ENCODE data around the gene CCDC33. TPM values are rescaled to one million over a fixed set of nuclear protein-coding genes. Genes with fewer than 3 reads are reported as not detected.

The CCDC33 gene
- total RNA-seq, 1 experiment from 2014 or later, result not detected

DNA sequence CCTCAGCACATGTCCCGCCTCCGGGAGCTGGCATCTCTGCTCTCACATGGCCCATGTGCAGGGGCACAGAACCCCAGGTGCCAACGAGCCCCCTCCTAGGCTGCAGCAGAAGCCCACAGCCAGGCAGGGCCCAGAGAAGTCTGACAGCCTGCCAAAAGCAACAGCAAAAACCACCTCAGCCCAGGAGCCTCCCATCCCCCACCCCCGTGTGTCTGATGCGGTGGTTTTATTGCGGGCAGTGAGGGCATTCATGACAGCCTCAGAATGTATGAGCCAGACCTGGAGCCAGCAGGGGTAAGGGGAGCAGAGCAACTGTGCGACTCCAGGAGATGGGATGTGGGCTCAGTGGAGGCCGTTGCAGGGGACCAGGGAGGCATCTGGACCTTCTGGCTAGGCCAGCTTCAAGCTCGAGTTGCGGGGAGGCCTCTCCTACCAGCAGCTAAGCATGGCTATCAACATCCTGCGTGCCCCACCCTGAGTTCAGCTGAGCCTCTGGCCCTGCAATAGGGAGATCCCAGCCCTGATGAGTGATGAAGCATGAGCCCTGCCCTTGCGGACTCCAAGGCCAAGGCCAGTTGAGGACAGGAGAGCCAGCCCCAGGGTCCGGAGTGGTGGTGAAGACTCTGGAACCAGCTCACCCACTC is 78.8 kb downstream of the CCDC33 start:
- Mint-ChIP-seq H3K4me3 (ENCODE audit: unreplicated experiment) (no peak overlapping the region), H3K27me3 (ENCODE audit: insufficient read depth, unreplicated experiment) (peaks cover 13% of the 10 kb centered on the region), H3K9me3 (ENCODE audit: unreplicated experiment) (no peaks in the 10 kb centered on the region), H3K36me3 (ENCODE audit: insufficient read depth, unreplicated experiment) (no peaks in the 10 kb centered on the region), H3K27ac (ENCODE audit: unreplicated experiment) (no peak overlapping the region), H3K4me1 (ENCODE audit: low read depth, unreplicated experiment) (no peaks in the 10 kb centered on the region)
- intact Hi-C loops (cut with micrococcal nuclease; ENCODE audit: unreplicated experiment), result no loop called here
- BruUV-seq (replicated peaks), result no TSS peak
- CTCF ChIA-PET, result no interaction called here
- no peaks in the 10 kb centered on the region for H3K4me1 ChIP-seq
- no peaks in the 10 kb centered on the region for H3K9me3 ChIP-seq
- H3K4me3 ChIP-seq (ENCODE audit: low read depth, low read length), result no peak overlapping the region
- POLR2A ChIA-PET, result no interaction called here
- no peak for DNase-seq
- H3K27me3 ChIP-seq (replicated peaks; ENCODE audit: control insufficient read depth, insufficient read depth, low read length), result no peaks in the 10 kb centered on the region
- no peaks in the 10 kb centered on the region for H3K36me3 ChIP-seq (ENCODE audit: control insufficient read depth, insufficient read depth, low read length)
- TF ChIP-seq, protein P1, sequence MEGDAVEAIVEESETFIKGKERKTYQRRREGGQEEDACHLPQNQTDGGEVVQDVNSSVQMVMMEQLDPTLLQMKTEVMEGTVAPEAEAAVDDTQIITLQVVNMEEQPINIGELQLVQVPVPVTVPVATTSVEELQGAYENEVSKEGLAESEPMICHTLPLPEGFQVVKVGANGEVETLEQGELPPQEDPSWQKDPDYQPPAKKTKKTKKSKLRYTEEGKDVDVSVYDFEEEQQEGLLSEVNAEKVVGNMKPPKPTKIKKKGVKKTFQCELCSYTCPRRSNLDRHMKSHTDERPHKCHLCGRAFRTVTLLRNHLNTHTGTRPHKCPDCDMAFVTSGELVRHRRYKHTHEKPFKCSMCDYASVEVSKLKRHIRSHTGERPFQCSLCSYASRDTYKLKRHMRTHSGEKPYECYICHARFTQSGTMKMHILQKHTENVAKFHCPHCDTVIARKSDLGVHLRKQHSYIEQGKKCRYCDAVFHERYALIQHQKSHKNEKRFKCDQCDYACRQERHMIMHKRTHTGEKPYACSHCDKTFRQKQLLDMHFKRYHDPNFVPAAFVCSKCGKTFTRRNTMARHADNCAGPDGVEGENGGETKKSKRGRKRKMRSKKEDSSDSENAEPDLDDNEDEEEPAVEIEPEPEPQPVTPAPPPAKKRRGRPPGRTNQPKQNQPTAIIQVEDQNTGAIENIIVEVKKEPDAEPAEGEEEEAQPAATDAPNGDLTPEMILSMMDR (IDR thresholded peaks at IDR 0.05; ENCODE audit: insufficient read depth in 1 of 2, low read depth in 1 of 2, low read length in 1 of 2, severe bottlenecking in 1 of 2, unreplicated experiment in 1 of 2), result no peak

GRCh38 chr15:74315626-74316025 is 79.5 kb downstream of the CCDC33 start:
- Mint-ChIP-seq H3K27me3 (ENCODE audit: insufficient read depth, unreplicated experiment) (peaks cover 11% of the 10 kb centered on the region), H3K9me3 (ENCODE audit: unreplicated experiment) (no peaks in the 10 kb centered on the region), H3K36me3 (ENCODE audit: insufficient read depth, unreplicated experiment) (no peaks in the 10 kb centered on the region), H3K4me3 (ENCODE audit: unreplicated experiment) (no peak overlapping the region), H3K27ac (ENCODE audit: unreplicated experiment) (no peak overlapping the region), H3K4me1 (ENCODE audit: low read depth, unreplicated experiment) (no peaks in the 10 kb centered on the region)
- ChIA-PET POLR2A (no interaction called here), CTCF (no interaction called here)
- no peaks in the 10 kb centered on the region for H3K4me1 ChIP-seq
- H3K27me3 ChIP-seq (replicated peaks; ENCODE audit: control insufficient read depth, insufficient read depth, low read length), result no peaks in the 10 kb centered on the region
- H3K4me3 ChIP-seq (ENCODE audit: low read depth, low read length), result no peak overlapping the region
- TF ChIP-seq, protein P1 (IDR thresholded peaks at IDR 0.05; ENCODE audit: insufficient read depth in 1 of 2, low read depth in 1 of 2, low read length in 1 of 2, severe bottlenecking in 1 of 2, unreplicated experiment in 1 of 2), result no peak
- intact Hi-C loops (cut with micrococcal nuclease; ENCODE audit: unreplicated experiment), result no loop called here
- no TSS peak for BruUV-seq (replicated peaks)
- no peaks in the 10 kb centered on the region for H3K9me3 ChIP-seq
- DNase-seq, result no peak
- no peaks in the 10 kb centered on the region for H3K36me3 ChIP-seq (ENCODE audit: control insufficient read depth, insufficient read depth, low read length)

GRCh38 chr15:74316141-74316540 is 80.0 kb downstream of the CCDC33 start:
- no peak overlapping the region for H3K4me3 Mint-ChIP-seq (ENCODE audit: unreplicated experiment)
- Histone ChIP-seq H3K4me3 (ENCODE audit: low read depth, low read length) (no peak overlapping the region), H3K9me3 (no peaks in the 10 kb centered on the region), H3K36me3 (ENCODE audit: control insufficient read depth, insufficient read depth, low read length) (no peaks in the 10 kb centered on the region), H3K4me1 (no peaks in the 10 kb centered on the region), H3K27me3 (replicated peaks; ENCODE audit: control insufficient read depth, insufficient read depth, low read length) (no peaks in the 10 kb centered on the region)
- H3K4me1 Mint-ChIP-seq (ENCODE audit: low read depth, unreplicated experiment), result no peaks in the 10 kb centered on the region
- intact Hi-C loops (cut with micrococcal nuclease; ENCODE audit: unreplicated experiment), result no loop called here
- H3K27me3 Mint-ChIP-seq (ENCODE audit: insufficient read depth, unreplicated experiment), result peaks cover 11% of the 10 kb centered on the region
- TF ChIP-seq, protein P1 (IDR thresholded peaks at IDR 0.05; ENCODE audit: insufficient read depth in 1 of 2, low read depth in 1 of 2, low read length in 1 of 2, severe bottlenecking in 1 of 2, unreplicated experiment in 1 of 2), result no peak
- no peak for DNase-seq
- CTCF ChIA-PET, result interaction anchor here (0.6 kb wide), 1 partner anchor 188 kb away, joined by 4 read pairs; no protein-coding TSS in a partner anchor
- no peaks in the 10 kb centered on the region for H3K9me3 Mint-ChIP-seq (ENCODE audit: unreplicated experiment)
- POLR2A ChIA-PET, result no interaction called here
- H3K36me3 Mint-ChIP-seq (ENCODE audit: insufficient read depth, unreplicated experiment), result no peaks in the 10 kb centered on the region
- BruUV-seq (replicated peaks), result no TSS peak
- H3K27ac Mint-ChIP-seq (ENCODE audit: unreplicated experiment), result no peak overlapping the region
